Right renal pelvis (tissue), 4 donors: ENCODE measurements around the gene TTLL11. TPM values are rescaled to one million over a fixed set of nuclear protein-coding genes. Genes with fewer than 3 reads are reported as not detected.
A peak's percentile ranks its signal among the peaks of the same experiment; 100 is the strongest.

Source experiments
- DNase-seq, 4 donors: peaks; one replicate each; pipeline ENCODE4 v3.0.0-alpha.2; 2013; ENCODE audit warnings: low read depth in 4 of 4, low spot score in 3 of 4, missing footprints in 1 of 4
- polyA plus RNA-seq, 4 donors: library from polyadenylated mRNA; unstranded; fragments of 120-200 nt; gene quantifications; one replicate each; pipeline ENCODE4 v1.2.1, GENCODE V29; 2013; ENCODE audit not compliant: insufficient read length in 4 of 4

TTLL11 gene, protein sequence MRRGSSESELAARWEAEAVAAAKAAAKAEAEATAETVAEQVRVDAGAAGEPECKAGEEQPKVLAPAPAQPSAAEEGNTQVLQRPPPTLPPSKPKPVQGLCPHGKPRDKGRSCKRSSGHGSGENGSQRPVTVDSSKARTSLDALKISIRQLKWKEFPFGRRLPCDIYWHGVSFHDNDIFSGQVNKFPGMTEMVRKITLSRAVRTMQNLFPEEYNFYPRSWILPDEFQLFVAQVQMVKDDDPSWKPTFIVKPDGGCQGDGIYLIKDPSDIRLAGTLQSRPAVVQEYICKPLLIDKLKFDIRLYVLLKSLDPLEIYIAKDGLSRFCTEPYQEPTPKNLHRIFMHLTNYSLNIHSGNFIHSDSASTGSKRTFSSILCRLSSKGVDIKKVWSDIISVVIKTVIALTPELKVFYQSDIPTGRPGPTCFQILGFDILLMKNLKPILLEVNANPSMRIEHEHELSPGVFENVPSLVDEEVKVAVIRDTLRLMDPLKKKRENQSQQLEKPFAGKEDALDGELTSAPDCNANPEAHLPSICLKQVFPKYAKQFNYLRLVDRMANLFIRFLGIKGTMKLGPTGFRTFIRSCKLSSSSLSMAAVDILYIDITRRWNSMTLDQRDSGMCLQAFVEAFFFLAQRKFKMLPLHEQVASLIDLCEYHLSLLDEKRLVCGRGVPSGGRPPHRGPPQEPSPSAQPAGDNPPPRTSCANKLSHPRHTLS
- 1 to 10 TPM; 5.9 to 9.1 (median 8.6) TPM for polyA plus RNA-seq

DNA sequence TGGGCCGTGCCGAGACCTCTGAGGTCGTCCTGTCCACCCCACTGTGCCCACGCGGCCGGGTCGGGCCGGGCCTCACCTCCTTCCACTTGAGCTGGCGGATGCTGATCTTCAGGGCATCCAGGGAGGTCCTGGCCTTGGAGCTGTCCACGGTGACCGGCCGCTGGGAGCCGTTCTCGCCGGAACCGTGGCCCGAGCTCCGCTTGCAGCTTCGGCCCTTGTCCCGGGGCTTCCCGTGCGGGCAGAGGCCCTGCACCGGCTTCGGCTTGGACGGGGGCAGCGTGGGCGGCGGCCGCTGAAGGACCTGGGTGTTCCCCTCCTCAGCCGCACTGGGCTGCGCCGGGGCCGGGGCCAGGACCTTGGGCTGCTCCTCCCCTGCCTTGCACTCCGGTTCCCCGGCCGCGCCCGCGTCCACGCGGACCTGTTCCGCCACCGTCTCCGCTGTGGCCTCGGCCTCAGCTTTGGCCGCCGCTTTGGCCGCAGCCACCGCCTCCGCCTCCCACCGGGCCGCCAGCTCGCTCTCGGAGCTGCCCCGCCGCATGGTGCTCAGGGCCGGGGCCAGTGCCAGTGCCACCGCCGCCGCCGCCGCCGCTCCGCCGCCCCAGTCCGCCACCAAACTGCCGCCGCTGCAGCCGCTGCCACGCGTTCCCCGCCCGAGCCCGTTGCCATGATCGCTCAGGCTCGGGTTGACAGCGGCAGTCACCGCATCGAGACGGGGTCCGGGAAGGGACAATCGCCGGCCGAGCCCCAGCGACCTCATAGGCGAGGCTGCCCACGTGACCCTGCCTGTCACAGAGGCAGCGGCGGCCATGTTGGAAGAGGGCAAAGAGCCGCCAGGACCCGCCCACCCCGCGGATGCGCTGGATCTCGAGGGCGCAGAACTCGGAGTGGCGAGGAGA is at the start of gene TTLL11:
Gene TTLL11, minus strand, starts transcription at position 698 of the 896 bp plus-strand sequence. Its CDS starts 160 bp downstream, at position 538.
- DNase-seq = peak; percentile 81 to 87 (median 83)

DNA sequence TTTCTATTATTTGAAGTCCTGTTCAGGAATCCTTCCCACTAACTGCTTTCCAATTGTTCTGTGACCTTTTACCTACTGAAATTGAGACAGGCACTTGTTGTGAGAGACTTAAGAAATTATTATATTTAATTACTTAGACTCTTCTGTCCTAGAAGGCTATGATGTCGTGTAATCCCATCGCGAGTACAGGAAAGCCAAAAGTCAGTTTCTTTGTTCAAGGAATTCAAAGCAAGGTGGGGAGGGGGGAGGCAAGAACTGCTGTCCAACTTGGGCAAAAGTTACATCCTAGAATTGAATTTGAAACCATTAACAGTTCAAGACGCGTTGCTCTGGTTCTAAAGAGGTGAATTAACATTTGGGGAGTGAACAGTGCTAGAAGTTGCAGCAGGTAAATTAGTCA is 48.6 kb upstream of the TTLL11 start:
- no peak for DNase-seq

DNA sequence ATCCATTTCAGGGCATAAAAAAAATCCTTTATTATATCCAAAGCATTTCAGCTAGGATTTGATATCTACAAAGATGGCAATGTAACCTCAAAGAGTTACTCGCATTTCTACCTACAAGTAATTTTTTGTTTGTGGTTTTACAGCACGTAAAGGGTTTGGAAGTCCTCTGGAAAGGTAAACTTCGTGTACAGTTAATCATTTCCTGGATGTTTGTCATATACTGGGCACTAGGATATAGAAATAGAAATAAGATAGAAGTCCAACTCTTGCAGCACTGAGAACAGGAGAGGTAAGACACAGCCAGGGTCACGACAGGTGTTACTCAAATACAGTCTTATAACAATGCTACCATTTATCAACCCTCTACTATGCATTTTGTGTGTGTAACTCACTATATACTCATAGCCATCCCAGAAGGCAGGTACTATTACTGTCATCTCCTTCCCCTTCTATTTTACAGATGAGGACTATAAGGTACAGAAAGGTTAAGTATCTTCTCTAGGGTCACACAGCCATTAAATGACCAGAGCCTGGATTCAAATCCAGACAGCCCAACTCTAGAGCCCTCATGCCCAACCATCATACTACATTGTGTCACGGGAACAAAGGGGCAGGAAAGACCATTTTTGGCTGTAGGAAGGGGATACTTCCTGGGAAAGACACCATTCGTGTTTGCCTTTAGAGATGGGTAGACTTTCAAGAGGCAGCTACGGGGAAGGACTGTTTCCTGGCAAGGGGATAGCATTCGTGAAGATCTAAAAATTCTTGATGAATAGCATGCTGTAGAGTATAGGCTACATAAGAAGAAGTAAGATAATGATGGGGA is 47.5 kb upstream of the TTLL11 start:
- no peak for DNase-seq

DNA sequence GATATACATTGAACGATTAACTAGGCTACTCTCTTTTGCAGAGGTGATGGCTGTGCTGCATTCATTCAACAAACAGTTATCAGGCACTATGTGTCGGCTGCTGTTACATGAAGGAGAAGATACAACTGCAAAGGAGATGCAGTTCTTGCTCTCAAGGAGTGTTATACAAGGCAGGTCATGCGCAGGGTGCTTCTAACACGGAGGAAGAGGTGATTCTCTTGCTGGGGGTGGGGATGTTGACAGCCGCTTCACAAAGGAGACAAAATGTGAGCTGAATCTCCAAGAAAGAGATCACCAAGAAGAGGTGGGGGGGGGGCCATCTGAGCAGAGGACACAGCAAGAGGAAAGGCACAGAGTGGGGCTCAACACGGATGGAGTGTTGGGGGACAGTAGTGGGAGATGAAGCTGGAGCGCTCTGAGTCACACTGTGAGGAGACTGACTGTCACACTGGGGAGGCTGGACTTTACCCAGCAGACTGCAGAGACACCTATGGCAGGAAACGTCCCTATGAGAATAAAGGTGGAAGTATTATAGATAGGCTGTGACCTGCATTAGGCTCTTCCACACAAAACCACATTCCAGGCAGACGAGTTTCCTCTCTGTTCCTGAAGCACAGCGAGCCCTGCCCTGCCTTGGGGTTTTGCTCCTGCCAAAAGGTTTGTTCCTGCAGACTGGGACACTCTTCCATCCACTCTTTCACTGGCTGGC is 45.6 kb upstream of the TTLL11 start:
- DNase-seq = no peak

DNA sequence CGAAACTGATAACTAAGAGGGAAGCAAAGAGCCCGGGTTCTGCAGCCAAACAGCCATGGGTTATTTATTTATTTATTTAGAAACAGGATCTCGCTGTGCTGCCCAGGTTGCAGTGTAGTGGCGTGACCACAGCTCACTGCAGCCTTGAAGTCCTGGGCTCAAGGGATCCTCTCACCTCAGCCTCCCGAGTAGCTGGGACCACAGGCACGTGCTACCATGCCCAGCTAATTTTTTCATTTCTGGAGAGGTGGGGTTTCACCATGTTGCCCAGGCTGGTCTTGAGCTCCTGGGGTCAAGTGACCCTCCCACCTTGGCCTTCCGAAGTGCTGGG is 42.4 kb upstream of the TTLL11 start:
- DNase-seq = no peak

DNA sequence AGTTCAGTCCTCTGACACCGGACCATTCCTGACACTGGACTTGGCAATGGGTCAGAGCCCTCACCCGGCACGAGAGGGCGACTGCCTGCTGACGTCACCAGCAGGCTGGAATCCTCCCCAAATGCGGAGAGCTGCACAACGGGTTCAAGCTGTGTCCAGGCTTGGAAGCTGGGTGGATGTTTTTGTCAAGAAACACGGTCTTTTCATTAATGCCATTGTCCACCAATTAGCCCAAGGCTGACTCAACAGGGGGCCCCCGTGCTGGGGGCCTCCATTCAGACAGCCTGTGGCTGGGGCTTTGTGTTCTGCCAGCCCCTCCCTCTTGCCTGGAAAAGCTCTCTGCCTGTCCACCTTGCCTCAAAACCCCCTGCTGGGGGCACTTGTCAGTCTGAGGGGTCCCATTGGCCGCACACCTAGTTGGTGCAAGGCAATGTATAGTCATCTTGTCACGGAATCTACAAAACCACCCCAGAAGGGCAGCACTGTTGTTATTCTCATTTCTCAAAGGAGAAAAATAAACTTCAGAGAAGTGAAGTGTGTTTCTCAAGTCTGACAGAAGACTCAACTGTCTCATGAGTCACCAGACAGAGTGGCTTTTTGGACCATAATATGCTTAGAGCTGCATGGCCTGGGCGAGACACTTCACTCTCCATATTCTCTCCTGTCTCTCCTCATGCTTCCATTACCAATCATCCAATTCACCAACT is 41.9 kb upstream of the TTLL11 start:
- DNase-seq = no peak

DNA sequence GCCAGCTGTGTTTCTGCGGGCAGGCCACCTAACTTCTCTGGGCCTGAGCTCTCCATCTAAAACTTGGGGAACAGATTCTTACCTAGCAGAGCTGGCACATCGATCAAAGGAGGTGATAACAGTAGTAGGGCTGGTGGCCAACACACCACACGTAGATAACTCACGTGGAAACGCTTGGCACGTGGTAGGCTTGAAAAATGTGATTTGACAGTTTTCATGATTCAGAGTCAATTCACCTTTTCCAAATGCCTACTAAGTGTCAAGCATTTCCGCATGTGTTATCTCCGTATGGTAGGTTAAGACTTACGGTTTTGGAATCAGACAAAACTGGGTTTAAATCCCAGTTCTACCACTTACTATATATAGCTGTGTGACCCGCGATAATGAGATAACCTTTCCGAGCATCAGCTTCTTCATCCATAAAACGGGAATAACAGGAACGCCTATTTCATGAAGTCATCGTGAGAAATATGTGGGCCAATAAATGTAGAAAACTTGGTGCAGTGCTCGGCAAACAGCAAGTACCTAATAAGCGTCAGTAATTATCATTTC is 41.0 kb upstream of the TTLL11 start:
- DNase-seq = no peak

DNA sequence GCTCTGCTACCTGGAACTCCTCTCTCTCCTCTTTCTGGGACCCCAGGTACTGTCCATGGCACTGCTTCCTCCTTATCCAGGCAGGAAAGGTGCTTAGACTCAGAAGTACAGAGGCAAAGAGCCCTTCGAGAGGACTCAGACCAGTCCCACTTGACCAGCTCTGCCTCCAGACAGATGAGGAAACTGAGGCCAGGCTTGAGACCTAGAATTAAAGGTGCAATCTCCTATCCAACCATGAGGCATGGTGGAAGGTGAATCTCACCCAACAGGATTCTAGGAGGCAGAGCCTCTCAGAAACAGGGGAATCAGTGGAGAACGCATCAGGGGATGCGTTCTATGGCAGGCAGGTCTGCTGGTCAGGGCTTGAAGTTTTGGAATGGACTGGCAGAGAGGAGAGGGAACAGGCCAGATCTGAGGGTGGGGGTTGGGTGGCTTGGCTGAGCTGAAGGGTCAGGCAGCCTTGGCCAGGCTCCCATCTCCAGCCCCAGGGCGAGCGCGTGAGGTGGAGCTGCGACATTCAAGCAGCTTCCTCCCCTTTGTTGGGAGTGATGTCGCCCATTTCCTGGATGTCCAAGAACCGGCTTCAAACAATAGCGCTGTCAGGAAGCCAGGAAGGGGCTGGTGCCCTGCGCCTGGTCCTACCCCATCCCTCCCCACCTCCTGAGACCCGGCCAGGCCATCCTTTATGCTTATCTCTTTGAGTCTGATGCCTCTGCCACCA is 40.3 kb upstream of the TTLL11 start:
- DNase-seq = no peak

DNA sequence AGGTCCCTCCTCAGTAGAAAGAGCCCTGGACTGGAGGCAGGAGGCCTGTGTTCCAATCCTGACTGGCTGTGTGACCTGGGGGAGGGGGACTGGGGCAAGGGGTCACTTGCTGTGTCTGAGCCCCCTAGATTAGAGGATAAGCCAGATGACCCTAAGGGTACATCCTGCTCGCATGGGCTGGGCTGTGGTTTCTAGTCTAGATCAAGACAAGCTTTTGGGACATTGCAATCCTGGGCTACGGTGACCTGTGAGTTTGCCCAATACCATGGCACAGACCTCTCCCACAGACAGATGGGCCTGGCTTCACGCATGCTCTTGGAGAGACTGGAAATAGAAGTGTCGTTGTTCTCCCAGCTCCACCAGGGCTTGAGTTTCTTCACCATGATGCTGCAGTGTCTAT is 39.4 kb upstream of the TTLL11 start:
- DNase-seq = no peak

DNA sequence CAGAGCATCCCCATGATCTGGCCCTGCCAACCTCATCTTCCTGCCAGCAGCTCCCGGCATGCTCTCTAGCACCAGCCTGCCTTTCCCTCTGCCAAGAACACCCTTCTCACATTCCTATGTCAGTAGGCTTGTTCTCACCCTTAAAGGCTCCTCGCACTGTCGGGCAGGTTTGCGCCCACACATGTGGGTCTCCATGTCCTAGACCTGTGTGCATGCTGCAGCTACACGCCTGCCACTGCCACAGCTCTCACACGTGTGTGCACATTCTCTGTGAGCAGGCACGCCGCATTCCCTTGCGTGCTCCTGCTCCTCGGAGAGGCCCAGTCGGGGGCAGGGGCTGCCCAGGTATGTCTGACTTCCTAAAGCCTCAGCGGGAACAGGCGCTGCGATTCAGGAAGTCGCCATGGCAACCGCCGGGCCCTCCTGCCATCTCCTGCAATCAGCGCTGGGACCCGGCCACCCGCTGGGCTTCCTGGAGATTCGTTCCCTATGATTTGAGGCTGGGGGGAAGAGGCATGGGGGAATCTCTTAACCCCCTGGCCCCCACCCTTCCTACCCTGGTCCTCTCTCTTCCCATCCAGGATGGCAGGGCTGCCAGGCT is 38.4 kb upstream of the TTLL11 start:
- no peak for DNase-seq

DNA sequence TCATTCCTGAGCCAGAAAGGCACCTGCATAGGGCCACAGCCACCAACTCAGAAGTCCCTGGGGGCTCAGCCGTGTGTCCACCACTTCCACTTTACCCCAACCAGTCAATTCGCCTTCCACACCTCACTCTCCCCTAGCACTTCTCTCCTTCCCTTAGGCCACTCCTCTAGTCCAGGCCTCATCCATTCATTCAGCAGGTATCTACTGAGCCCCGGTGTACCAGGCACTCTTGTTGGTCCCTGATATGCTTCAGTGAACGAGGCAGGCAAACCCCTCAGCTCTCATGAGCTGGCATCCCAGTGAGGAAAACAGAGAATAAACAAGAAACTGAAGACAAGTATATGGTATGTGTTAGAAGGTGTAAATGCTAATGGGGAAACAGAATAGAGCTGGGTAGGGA is 37.7 kb upstream of the TTLL11 start:
- DNase-seq = no peak

DNA sequence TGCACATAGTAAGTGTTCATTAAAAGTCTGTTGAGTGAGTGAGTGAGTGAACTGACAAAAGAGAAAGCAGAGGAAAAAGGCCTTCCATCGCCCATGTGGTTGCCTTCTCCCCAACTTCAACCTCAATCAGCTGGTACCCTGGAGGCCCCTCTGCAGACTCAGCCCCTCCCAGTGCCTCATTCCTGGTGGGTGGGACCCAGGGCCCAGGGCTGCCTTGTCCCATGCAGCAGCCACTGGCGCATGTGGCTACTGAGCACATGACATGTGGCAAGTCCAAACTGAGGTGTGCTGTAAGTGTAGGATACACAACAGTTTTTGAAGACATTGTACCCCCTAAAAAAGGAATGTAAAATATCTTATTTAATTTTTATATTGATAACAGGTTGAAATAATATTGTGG is 36.9 kb upstream of the TTLL11 start:
- no peak for DNase-seq

DNA sequence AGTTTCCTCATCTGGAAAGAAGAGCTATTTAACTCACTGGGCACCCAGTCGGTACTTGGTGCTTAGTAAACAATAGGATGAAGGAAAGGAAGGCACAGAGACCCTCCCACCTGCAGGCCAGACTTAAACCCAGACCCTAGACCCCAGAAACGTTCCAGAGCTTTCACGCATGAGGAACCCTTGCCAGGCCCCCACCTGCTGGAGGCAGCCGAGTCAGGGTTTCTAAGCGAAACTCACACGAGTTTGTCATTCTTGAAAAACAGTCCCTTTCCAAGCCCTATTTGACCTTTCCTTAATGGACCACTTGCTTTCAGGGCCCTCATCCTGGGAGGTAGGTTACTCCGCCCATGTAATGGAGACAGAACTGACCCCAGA is 35.8 kb upstream of the TTLL11 start:
- DNase-seq = no peak

DNA sequence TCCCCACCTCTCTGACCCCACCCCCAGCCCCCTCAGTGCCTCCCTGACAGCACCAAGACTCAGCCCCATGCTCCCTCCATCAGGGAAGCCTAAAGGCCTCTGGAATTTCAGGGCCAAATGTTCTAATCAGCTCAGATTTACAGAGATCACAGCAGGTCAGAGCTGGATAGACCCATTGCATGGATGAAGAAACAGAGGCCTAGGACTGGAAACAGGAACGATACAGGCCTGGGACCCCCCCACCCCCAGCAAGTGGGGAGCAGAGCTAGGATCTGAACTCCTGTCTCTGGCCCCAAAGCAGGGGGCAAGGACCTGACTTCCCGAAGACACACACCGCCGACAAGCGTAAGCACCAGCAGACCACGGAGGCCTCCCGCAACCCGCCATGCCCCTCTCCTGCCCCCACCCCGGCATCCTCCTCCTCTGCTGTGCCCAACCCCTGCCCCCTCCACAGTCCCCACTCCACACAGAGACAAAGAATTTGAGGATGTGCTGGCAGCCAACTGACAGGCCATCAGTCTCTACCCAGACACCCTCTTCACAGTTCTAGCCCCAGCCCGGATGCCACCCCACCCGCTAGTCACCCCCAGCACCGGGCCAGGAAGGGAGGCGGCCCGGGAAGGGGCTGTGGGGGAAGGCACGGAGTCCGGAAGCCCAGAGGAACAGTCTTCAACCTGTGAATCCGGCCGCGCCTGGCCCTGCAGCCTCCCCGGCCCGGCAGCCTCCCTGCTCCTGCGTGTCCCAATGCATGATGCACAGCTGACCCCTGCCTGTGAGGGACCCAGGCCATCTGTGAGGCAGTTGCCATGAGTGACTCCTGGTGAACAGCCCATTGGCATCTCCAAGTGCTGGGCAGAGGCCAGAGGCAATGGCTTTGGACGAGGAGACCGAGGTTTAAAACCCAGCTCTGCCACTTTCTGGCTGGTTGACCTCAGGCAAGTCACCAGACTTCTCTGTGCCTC is 35.2 kb upstream of the TTLL11 start:
- no peak for DNase-seq

DNA sequence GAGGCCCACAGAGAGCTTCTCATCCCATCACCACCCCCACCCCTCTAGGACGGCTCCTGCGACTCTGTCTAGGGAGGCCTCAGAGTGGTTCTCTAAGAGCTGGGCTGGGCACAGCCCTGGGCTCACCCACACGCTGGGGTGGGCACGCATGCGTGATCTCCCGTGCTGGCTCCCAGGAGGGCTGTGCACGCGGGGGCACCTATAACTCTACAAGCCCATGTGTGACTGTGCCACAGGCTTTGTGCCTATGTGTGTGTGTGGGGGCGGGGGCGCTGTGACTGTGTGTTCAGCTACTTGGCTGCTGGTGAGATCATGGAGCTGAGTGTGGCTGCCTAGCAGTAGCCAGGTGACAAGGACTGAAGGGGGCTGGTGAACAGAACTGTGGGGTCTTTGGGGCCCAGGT is 34.3 kb upstream of the TTLL11 start:
- DNase-seq = no peak
